Cardiac fibroblast (primary cell): ENCODE results near the gene FANCC.
A peak's percentile ranks its signal among the peaks of the same experiment; 100 is the strongest.

ENCODE experiments used
- DNase-seq, 2 donors: peaks; one replicate each; pipeline versions ENCODE4 v3.0.0 to v3.0.0-alpha.2; 2010; ENCODE audit warnings: low read depth in 2 of 2
- H3K4me3 ChIP-seq, 2 donors: replicated peaks in 1 of 2; 1 replicate in 1 of 2; 2 replicates in 1 of 2; pipeline ENCODE4 v1.5.1; 2011; ENCODE audit warnings: low read depth in 2 of 2, low read length in 2 of 2, mild to moderate bottlenecking in 2 of 2, moderate library complexity in 1 of 2
- TF ChIP-seq, protein P1 (sequence below): IDR thresholded peaks from one replicate; pipeline ENCODE4 v1.5.1; 2011; ENCODE audit warnings: low read depth, mild to moderate bottlenecking, low read length, inconsistent platforms

Gene FANCC

DNA sequence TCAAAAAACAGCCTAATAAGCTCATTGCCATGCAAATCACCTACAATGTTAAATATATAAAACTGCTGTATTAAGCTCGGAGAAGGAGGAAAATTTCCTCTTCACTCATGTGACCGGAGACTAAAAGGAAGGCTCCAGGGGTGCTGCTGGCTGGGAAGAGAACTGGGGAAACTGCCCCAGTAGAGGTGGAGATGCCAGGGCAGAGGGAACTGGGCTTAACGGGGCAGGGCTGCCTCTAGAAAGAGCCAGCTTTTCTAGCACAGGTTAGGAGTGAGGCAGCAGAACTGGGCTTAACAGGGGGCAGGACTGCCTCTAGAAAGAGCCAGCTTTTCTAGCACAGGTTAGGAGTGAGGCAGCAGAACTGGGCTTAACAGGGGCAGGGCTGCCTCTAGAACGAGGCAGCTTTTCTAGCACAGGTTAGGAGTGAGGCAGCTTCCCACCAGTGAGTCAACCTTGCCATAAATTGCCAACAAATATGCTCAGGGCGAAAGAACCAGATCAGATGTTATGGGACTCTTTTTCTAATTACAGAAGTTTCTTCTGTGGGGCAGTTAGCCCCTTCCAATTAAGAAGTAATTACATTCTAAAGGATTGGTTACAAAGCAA, 115.3 kb downstream of the FANCC start:
- TF ChIP-seq, protein P1, sequence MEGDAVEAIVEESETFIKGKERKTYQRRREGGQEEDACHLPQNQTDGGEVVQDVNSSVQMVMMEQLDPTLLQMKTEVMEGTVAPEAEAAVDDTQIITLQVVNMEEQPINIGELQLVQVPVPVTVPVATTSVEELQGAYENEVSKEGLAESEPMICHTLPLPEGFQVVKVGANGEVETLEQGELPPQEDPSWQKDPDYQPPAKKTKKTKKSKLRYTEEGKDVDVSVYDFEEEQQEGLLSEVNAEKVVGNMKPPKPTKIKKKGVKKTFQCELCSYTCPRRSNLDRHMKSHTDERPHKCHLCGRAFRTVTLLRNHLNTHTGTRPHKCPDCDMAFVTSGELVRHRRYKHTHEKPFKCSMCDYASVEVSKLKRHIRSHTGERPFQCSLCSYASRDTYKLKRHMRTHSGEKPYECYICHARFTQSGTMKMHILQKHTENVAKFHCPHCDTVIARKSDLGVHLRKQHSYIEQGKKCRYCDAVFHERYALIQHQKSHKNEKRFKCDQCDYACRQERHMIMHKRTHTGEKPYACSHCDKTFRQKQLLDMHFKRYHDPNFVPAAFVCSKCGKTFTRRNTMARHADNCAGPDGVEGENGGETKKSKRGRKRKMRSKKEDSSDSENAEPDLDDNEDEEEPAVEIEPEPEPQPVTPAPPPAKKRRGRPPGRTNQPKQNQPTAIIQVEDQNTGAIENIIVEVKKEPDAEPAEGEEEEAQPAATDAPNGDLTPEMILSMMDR, result no peak
- no peak overlapping the region for H3K4me3 ChIP-seq
- DNase-seq, result no peak

DNA sequence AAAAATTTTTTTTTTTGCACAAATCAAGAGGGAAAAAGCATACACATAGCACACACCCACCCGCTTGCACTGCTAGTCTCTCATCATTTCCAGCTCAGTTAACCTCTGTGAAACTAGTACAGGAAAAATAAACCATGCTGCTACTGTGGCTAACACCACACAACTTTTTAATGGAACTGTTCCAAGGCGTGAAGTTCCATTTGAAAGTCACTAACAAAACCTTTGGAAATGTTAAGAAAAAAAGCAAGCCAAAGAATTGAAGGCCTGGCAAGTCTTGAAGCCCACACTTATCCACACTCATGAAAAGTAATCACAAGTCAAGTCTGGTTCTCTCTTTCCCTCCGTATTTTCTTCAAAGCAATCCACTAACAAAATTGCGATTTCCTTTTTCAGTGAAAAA, 116.3 kb downstream of the FANCC start:
- TF ChIP-seq, protein P1, result no peak
- DNase-seq, result no peak

DNA sequence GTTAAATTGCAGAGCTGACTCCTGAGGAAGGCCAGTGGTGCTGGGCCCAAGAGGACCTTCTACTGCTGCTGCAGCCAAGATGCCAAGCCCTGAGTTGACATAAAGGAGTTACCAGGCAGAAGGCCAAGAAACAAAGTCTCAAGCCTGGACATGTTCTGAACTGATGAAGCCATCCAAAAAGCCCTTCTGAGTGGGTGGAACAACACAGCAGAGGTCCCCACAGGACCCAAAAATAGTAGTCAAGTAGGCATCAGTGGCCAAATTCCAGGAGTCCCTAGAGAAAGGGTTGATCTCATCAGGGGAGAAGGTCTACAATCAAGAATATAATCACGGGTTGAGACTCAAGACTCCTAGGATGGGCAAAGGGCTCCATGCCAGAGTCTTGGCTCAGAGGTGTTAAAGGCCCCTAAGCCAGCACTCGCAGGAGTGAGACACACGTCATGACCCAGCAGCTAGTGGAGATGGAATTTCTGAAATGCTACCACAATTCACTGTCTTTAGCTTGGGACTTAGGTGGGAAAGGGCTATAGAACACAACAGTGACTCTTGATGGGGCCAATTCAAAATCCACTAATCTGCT, 119.7 kb downstream of the FANCC start:
- DNase-seq, result peak; percentile 59 to 65
- no peak overlapping the region for H3K4me3 ChIP-seq
- TF ChIP-seq, protein P1, result no peak

More for the DNA sequence above, 116.3 kb downstream of the FANCC start:
- H3K4me3 ChIP-seq, result no peak overlapping the region

DNA sequence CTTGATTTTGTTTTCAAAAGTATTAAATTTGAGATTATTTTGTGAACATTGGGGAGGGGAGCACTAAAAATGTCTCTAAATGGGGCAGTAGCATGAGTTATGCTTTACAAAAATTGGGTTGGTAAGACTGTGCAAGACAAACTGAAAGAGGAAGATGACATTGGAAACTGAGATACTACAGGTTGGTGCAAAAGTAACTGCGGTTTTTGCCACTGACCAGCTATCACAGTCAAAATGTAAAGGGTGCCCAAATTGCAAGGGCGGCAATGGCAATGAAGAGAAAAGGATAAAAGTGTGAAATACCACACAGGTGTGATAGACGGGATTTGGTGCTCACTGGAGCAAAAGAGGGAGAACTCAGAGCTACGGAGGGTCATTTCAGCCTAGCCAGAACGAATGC, 124.0 kb downstream of the FANCC start:
- TF ChIP-seq, protein P1, result no peak
- no peak for DNase-seq
- no peak overlapping the region for H3K4me3 ChIP-seq

DNA sequence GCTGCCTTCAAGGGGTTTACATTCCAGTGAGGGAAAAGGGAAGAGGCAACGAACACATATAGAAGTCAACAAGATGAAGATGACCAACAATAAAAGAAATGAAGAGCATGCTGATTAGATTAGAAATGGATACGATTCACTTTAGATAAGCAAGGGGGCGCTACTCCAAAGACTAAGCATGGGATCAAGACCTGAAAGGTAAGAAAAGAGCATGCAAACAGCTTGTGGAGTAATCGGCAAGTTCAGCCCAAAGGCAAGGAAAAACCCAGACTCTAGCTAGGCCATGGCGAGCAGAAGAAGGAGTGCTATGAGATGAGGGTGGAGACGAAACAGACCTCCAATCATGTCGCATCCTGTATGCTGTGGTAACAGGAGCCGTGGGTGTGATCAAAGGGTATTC, 124.4 kb downstream of the FANCC start:
- no peak overlapping the region for H3K4me3 ChIP-seq
- no peak for DNase-seq
- TF ChIP-seq, protein P1, result no peak

DNA sequence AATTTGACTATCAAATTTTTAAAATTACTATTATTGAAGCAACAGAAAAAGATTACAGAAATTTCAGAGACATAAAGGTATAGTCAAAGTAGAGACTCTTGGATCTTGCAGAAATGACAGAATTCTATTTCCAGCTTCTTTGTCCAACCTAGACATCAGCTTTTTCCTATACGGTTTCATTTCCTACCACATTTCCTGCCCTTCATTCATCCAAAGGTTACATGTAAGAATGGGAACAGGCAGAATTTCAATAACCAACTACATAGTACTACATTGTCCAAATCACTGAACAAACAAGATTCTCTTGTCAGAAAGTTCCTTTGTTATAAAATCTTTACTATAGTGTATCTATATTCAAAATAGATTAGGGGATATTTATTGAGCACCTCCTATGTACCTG, 124.9 kb downstream of the FANCC start:
- TF ChIP-seq, protein P1, result no peak
- H3K4me3 ChIP-seq, result no peak overlapping the region
- DNase-seq, result no peak

DNA sequence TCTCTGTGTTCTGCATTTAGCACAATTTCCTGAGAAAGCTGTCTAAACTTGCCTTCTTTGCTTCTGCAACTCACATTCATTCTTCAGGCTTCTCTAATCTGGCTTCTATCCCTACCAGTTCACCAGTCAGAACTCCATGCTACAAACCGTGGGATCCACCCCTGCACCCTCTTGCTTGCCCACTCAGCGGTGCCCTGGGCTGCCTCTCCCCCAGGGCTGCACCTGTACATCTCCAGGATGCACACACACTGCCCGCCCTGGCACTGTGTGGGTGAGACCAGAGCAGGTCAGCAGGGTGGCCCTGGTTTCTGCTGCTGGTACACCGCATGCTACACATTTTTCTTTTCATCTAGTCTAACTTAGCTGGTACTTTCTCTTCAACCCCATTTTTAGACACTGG, 127.1 kb downstream of the FANCC start:
- TF ChIP-seq, protein P1, result no peak
- DNase-seq, result no peak
- H3K4me3 ChIP-seq, result no peak overlapping the region
